GM23338 (cell line): Measurements from ENCODE around the gene EDA.

Experiments used
- CREB1 ChIP-seq: fragments of 250-450 bp; sonication (Bioruptor Pico); IDR thresholded peaks from 2 replicates; pipeline ENCODE4 v1.5.0; 2020; ENCODE audit warnings: low read depth, mild to moderate bottlenecking, moderate library complexity
- CTCF ChIP-seq, 2 experiments: fragments of 200-600 bp in 1 of 2; sonication (generic) in 1 of 2; conservative IDR thresholded peaks; 2 replicates each; pipeline versions ENCODE4 v1.5.1 to v1.6.1; 2016 to 2017; ENCODE audit warnings: antibody characterized with exemption in 2 of 2, low read depth in 2 of 2, mild to moderate bottlenecking in 2 of 2, moderate library complexity in 1 of 2
- EZH2 ChIP-seq: fragments of 200-600 bp; sonication (generic); IDR thresholded peaks from one replicate; pipeline ENCODE4 v1.8.0; 2017; ENCODE audit warnings: antibody characterized with exemption, mild to moderate bottlenecking, low read depth; ENCODE audit not compliant: unreplicated experiment
- EZH2phosphoT487 ChIP-seq: fragments of 200-600 bp; sonication (generic); IDR thresholded peaks from one replicate; pipeline ENCODE4 v1.8.1; 2018; ENCODE audit warnings: antibody characterized with exemption; ENCODE audit not compliant: unreplicated experiment
- JUNB ChIP-seq: IDR thresholded peaks from one replicate; pipeline ENCODE4 v1.6.1; 2016; ENCODE audit warnings: antibody characterized with exemption; ENCODE audit not compliant: unreplicated experiment
- NANOG ChIP-seq: IDR thresholded peaks from 2 replicates; pipeline ENCODE4 v1.6.1; 2016; ENCODE audit warnings: antibody characterized with exemption, borderline replicate concordance
- POLR2AphosphoS5 ChIP-seq: IDR thresholded peaks from 2 replicates; pipeline ENCODE4 v1.6.1; 2016; ENCODE audit warnings: antibody characterized with exemption, low read depth
- STAT1 ChIP-seq: IDR thresholded peaks from one replicate; pipeline ENCODE4 v1.6.1; 2016; ENCODE audit warnings: antibody characterized with exemption; ENCODE audit not compliant: unreplicated experiment
- ZNF331 ChIP-seq: fragments of 250-450 bp; sonication (Bioruptor Pico); IDR thresholded peaks from 2 replicates; pipeline ENCODE4 v1.5.0; 2020; ENCODE audit warnings: low read depth, mild to moderate bottlenecking, moderate library complexity
- TF ChIP-seq, protein P1 (sequence below): IDR thresholded peaks from one replicate; pipeline ENCODE4 v1.6.1; 2018; ENCODE audit warnings: antibody characterized with exemption; ENCODE audit not compliant: unreplicated experiment
- TF ChIP-seq, protein P2 (sequence below): fragments of 250-450 bp; sonication (Bioruptor Pico); IDR thresholded peaks from 2 replicates; pipeline ENCODE4 v1.5.0; 2020; ENCODE audit warnings: mild to moderate bottlenecking, moderate library complexity
- TF ChIP-seq, protein P3 (sequence below): IDR thresholded peaks from 2 replicates; pipeline ENCODE4 v1.6.1; 2016; ENCODE audit warnings: antibody characterized with exemption

DNA sequence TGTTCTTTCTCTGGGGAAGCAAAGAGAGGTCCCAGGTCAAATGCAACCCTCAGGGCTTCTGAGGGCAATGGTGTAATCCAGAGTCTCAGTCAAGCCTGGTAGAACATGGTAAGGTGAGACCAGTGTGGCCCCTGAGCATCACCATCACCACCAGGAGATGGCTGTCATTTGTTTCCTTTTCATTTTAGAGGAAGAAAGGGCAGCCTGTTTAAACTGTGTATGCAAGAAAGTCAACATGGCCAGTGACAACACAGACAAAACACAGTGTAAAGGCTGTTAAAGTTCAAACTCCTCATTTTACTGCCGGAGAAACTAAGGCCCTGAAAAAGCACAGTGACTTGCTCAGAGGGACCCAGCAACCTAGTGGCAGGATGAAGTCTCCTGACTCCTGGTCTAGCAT, 2.0 kb upstream of the EDA start:
- no peak for TF ChIP-seq JUNB
- TF ChIP-seq, protein P1, sequence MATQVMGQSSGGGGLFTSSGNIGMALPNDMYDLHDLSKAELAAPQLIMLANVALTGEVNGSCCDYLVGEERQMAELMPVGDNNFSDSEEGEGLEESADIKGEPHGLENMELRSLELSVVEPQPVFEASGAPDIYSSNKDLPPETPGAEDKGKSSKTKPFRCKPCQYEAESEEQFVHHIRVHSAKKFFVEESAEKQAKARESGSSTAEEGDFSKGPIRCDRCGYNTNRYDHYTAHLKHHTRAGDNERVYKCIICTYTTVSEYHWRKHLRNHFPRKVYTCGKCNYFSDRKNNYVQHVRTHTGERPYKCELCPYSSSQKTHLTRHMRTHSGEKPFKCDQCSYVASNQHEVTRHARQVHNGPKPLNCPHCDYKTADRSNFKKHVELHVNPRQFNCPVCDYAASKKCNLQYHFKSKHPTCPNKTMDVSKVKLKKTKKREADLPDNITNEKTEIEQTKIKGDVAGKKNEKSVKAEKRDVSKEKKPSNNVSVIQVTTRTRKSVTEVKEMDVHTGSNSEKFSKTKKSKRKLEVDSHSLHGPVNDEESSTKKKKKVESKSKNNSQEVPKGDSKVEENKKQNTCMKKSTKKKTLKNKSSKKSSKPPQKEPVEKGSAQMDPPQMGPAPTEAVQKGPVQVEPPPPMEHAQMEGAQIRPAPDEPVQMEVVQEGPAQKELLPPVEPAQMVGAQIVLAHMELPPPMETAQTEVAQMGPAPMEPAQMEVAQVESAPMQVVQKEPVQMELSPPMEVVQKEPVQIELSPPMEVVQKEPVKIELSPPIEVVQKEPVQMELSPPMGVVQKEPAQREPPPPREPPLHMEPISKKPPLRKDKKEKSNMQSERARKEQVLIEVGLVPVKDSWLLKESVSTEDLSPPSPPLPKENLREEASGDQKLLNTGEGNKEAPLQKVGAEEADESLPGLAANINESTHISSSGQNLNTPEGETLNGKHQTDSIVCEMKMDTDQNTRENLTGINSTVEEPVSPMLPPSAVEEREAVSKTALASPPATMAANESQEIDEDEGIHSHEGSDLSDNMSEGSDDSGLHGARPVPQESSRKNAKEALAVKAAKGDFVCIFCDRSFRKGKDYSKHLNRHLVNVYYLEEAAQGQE: no peak
- no peak for TF ChIP-seq CTCF (conservative IDR thresholded peaks at IDR 0.05; ENCODE audit: low read depth in 2 of 2)
- no peak for TF ChIP-seq EZH2
- TF ChIP-seq EZH2phosphoT487: no peak
- TF ChIP-seq POLR2AphosphoS5: no peak
- TF ChIP-seq, protein P2, sequence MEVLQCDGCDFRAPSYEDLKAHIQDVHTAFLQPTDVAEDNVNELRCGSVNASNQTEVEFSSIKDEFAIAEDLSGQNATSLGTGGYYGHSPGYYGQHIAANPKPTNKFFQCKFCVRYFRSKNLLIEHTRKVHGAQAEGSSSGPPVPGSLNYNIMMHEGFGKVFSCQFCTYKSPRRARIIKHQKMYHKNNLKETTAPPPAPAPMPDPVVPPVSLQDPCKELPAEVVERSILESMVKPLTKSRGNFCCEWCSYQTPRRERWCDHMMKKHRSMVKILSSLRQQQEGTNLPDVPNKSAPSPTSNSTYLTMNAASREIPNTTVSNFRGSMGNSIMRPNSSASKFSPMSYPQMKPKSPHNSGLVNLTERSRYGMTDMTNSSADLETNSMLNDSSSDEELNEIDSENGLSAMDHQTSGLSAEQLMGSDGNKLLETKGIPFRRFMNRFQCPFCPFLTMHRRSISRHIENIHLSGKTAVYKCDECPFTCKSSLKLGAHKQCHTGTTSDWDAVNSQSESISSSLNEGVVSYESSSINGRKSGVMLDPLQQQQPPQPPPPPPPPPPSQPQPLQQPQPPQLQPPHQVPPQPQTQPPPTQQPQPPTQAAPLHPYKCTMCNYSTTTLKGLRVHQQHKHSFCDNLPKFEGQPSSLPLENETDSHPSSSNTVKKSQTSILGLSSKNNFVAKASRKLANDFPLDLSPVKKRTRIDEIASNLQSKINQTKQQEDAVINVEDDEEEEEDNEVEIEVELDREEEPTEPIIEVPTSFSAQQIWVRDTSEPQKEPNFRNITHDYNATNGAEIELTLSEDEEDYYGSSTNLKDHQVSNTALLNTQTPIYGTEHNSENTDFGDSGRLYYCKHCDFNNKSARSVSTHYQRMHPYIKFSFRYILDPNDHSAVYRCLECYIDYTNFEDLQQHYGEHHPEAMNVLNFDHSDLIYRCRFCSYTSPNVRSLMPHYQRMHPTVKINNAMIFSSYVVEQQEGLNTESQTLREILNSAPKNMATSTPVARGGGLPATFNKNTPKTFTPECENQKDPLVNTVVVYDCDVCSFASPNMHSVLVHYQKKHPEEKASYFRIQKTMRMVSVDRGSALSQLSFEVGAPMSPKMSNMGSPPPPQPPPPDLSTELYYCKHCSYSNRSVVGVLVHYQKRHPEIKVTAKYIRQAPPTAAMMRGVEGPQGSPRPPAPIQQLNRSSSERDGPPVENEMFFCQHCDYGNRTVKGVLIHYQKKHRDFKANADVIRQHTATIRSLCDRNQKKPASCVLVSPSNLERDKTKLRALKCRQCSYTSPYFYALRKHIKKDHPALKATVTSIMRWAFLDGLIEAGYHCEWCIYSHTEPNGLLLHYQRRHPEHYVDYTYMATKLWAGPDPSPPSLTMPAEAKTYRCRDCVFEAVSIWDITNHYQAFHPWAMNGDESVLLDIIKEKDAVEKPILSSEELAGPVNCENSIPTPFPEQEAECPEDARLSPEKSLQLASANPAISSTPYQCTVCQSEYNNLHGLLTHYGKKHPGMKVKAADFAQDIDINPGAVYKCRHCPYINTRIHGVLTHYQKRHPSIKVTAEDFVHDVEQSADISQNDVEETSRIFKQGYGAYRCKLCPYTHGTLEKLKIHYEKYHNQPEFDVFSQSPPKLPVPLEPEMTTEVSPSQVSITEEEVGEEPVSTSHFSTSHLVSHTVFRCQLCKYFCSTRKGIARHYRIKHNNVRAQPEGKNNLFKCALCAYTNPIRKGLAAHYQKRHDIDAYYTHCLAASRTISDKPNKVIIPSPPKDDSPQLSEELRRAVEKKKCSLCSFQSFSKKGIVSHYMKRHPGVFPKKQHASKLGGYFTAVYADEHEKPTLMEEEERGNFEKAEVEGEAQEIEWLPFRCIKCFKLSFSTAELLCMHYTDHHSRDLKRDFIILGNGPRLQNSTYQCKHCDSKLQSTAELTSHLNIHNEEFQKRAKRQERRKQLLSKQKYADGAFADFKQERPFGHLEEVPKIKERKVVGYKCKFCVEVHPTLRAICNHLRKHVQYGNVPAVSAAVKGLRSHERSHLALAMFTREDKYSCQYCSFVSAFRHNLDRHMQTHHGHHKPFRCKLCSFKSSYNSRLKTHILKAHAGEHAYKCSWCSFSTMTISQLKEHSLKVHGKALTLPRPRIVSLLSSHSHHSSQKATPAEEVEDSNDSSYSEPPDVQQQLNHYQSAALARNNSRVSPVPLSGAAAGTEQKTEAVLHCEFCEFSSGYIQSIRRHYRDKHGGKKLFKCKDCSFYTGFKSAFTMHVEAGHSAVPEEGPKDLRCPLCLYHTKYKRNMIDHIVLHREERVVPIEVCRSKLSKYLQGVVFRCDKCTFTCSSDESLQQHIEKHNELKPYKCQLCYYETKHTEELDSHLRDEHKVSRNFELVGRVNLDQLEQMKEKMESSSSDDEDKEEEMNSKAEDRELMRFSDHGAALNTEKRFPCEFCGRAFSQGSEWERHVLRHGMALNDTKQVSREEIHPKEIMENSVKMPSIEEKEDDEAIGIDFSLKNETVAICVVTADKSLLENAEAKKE (CRISPR knock-in tag): no peak
- no peak for TF ChIP-seq CREB1 (CRISPR knock-in tag)
- TF ChIP-seq ZNF331 (CRISPR knock-in tag): no peak
- TF ChIP-seq NANOG: no peak
- TF ChIP-seq STAT1: no peak
- TF ChIP-seq, protein P3, sequence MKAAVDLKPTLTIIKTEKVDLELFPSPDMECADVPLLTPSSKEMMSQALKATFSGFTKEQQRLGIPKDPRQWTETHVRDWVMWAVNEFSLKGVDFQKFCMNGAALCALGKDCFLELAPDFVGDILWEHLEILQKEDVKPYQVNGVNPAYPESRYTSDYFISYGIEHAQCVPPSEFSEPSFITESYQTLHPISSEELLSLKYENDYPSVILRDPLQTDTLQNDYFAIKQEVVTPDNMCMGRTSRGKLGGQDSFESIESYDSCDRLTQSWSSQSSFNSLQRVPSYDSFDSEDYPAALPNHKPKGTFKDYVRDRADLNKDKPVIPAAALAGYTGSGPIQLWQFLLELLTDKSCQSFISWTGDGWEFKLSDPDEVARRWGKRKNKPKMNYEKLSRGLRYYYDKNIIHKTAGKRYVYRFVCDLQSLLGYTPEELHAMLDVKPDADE: no peak
